HG03025 (cell line): ENCODE results near the gene EIPR1.

ENCODE experiments used
- ATAC-seq: cut with Tn5 transposase; IDR thresholded peaks from one replicate; pipeline ENCODE4 v1.9.1; 2021; ENCODE audit warnings: mild to moderate bottlenecking, moderate library complexity; ENCODE audit not compliant: unreplicated experiment, low FRiP score

The EIPR1 gene

GRCh38 chr2:3256605-3257004, 121.0 kb downstream of the EIPR1 start:
- ATAC-seq: no peak

GRCh38 chr2:3256157-3256556, 121.5 kb downstream of the EIPR1 start:
- no peak for ATAC-seq

- ATAC-seq: peak; percentile 70
Observed at GRCh38 chr2:3254442-3254941, 123.1 kb downstream of the EIPR1 start.

GRCh38 chr2:3253913-3254441, 123.6 kb downstream of the EIPR1 start:
- ATAC-seq: peak; percentile 34

GRCh38 chr2:3251946-3252345, 125.7 kb downstream of the EIPR1 start:
- ATAC-seq: no peak

- no peak for ATAC-seq
Observed at GRCh38 chr2:3249476-3249962, 128.1 kb downstream of the EIPR1 start.

- no peak for ATAC-seq
Observed at GRCh38 chr2:3248754-3249475, 128.7 kb downstream of the EIPR1 start.

GRCh38 chr2:3246928-3247714, 130.5 kb downstream of the EIPR1 start:
- ATAC-seq: no peak

- no peak for ATAC-seq
Observed at GRCh38 chr2:3246406-3246805, 131.2 kb downstream of the EIPR1 start.

- no peak for ATAC-seq
Observed at GRCh38 chr2:3244486-3244885, 133.1 kb downstream of the EIPR1 start.

- no peak for ATAC-seq
Observed at GRCh38 chr2:3243804-3244203, 133.8 kb downstream of the EIPR1 start.

- ATAC-seq: no peak
Observed at GRCh38 chr2:3242747-3243369, 134.8 kb downstream of the EIPR1 start.

- ATAC-seq: no peak
Observed at GRCh38 chr2:3241971-3242746, 135.5 kb downstream of the EIPR1 start.

- ATAC-seq: peak; percentile 66
Observed at GRCh38 chr2:3238951-3239841, 138.4 kb downstream of the EIPR1 start.

GRCh38 chr2:3236300-3237045, 141.1 kb downstream of the EIPR1 start:
- no peak for ATAC-seq

- no peak for ATAC-seq
Observed at GRCh38 chr2:3233877-3234276, 143.7 kb downstream of the EIPR1 start.

- ATAC-seq: no peak
Observed at GRCh38 chr2:3229221-3229620, 148.4 kb downstream of the EIPR1 start.

- no peak for ATAC-seq
Observed at GRCh38 chr2:3224681-3225080, 152.9 kb downstream of the EIPR1 start.
